HUES48 (cell line): Measurements from ENCODE around the gene UGT1A7.
"Not testable (repeated sequence)": the region's sequence is repeated elsewhere in the genome, so short reads cannot be mapped to it uniquely, and the experiment has no call there.

Experiments
- H3K27ac ChIP-seq: one replicate; pipeline ENCODE4 v1.7.0; 2013; ENCODE audit warnings: low read depth, low read length, inconsistent platforms
- H3K27me3 ChIP-seq: 2 replicates; pipeline ENCODE4 v1.6.1; 2013; ENCODE audit warnings: mild to moderate bottlenecking, low read length; ENCODE audit not compliant: control insufficient read depth, insufficient read depth
- H3K36me3 ChIP-seq: 2 replicates; pipeline ENCODE4 v1.6.1; 2013; ENCODE audit warnings: low read length; ENCODE audit not compliant: control insufficient read depth, insufficient read depth
- H3K4me1 ChIP-seq: 2 replicates; pipeline ENCODE4 v1.6.1; 2013; ENCODE audit warnings: mild to moderate bottlenecking, low read length; ENCODE audit not compliant: control insufficient read depth, insufficient read depth
- H3K4me3 ChIP-seq: 2 replicates; pipeline ENCODE4 v1.5.1; 2013; ENCODE audit warnings: mild to moderate bottlenecking, low read depth, low read length
- H3K9ac ChIP-seq: 2 replicates; pipeline ENCODE4 v1.6.1; 2013; ENCODE audit warnings: mild to moderate bottlenecking, low read depth, low read length, moderate library complexity
- H3K9me3 ChIP-seq: 2 replicates; pipeline ENCODE4 v1.6.1; 2013; ENCODE audit warnings: low read length; ENCODE audit not compliant: control insufficient read depth, insufficient read depth

The UGT1A7 gene

DNA sequence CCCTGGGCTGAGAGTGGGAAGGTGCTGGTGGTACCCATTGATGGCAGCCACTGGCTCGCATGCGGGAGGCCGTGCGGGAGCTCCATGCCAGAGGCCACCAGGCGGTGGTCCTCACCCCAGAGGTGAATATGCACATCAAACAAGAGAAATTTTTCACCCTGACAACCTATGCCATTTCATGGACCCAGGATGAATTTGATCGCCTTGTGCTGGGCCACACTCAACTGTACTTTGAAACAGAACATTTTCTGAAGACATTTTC lies 65.5 kb downstream of the UGT1A7 start:
- H3K27me3 ChIP-seq = no peaks in the 10 kb centered on the region
- no peak overlapping the region for H3K27ac ChIP-seq
- H3K9me3 ChIP-seq = peaks cover 32% of the 10 kb centered on the region
- H3K4me3 ChIP-seq = no peak overlapping the region
- no peaks in the 10 kb centered on the region for H3K36me3 ChIP-seq
- no peak overlapping the region for H3K9ac ChIP-seq
- no peaks in the 10 kb centered on the region for H3K4me1 ChIP-seq

DNA sequence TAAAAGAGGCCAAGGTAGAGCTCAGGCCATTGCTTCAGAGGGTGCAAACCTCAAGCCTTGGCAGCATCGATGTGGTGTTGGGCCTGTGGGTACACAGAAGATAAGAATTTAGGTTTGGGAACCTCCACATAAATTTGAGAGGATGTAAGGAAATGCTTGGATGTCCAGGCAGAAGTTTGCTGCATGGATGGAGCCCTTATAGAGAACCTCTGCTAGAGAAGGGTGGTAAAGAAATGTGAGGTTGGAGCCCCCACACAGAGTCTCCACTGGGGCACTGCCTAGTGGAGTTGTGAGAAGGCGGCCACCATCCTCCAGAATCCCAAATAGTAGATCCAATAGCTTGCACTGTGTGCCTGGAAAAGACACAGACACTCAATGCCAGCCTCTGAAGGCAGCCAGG lies 69.0 kb downstream of the UGT1A7 start:
- not testable (repeated sequence) for H3K27me3 ChIP-seq, H3K36me3 ChIP-seq, H3K27ac ChIP-seq, H3K9ac ChIP-seq, H3K4me1 ChIP-seq, H3K4me3 ChIP-seq
- H3K9me3 ChIP-seq = peaks cover 28% of the 10 kb centered on the region

DNA sequence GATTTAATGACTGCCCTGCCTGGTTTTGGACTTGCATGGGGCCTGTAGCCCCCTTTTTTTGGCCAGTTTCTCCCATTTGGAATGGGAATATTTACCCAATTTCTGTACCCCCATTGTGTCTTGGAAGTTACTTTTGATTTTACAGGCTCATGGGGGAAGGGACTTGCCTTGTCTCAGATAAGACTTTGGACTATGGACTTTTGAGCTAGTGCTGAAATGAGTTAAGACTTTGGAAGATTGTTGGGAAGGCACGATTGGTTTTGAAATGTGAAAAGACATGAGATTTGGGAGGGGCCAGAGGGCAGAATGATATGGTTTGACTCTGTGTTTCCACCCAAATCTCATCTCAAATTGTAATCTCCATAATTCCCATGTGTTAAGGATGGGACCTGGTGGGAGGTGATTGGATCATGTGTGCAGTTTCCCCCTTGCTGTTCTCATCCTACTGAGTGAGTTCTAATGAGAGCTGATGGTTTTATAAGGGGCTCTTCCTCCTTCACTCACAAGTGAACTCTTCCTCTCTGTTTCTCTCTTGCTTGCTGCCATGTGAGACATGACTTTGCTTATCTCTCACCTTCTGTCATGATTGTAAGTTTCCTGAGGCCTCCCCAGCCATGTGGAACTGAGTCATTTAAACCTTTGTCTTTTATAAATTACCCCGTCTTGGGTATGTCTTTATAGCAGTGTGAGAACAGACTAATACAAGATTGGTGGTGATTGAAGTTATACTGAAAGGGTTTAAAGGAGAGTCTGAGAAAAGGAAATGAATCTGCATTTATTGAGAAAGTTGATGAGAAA lies 69.7 kb downstream of the UGT1A7 start:
- not testable (repeated sequence) for H3K27me3 ChIP-seq, H3K36me3 ChIP-seq, H3K4me3 ChIP-seq, H3K9ac ChIP-seq, H3K27ac ChIP-seq, H3K4me1 ChIP-seq
- H3K9me3 ChIP-seq = peaks cover 28% of the 10 kb centered on the region

DNA sequence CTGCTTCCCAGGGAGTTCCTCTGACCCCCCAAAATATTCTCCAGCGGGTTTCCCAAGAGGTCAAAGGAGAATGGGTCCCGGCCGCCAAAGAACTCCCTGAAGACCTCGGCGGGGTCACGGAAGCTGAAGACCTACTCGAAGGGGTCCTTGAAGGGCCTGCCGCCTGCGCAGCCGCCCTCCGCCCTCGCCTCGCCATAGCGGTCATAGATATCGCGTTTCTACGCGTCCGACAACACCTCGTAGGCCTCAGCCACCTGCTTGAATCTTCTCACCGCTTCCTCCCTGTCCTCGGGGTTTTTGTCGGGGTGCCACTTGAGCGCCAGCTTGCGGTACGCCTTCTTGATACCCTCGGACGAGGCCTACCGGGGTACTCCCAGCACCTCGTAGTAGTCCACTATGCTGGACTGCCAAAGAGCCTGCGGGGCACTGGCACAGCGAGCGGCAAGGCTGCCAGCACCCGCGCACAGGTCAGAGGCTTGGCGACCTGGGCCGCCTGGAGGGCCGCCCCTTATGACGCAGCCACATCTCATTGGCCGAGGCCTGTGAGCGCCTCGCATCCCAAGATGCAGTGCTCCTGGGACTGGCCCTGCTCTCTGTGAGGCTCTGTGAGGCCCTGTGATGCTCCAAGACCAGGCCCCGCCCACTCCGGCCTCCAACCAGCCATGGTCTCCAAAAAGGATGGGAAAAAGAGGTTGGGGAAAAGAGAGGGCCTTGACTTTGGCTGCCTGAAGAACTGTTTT lies 73.3 kb downstream of the UGT1A7 start:
- Histone ChIP-seq H3K36me3 (no peaks in the 10 kb centered on the region), H3K9me3 (peaks cover 26% of the 10 kb centered on the region), H3K27ac (no peak overlapping the region), H3K9ac (no peak overlapping the region), H3K27me3 (no peaks in the 10 kb centered on the region), H3K4me3 (no peak overlapping the region), H3K4me1 (no peaks in the 10 kb centered on the region)

DNA sequence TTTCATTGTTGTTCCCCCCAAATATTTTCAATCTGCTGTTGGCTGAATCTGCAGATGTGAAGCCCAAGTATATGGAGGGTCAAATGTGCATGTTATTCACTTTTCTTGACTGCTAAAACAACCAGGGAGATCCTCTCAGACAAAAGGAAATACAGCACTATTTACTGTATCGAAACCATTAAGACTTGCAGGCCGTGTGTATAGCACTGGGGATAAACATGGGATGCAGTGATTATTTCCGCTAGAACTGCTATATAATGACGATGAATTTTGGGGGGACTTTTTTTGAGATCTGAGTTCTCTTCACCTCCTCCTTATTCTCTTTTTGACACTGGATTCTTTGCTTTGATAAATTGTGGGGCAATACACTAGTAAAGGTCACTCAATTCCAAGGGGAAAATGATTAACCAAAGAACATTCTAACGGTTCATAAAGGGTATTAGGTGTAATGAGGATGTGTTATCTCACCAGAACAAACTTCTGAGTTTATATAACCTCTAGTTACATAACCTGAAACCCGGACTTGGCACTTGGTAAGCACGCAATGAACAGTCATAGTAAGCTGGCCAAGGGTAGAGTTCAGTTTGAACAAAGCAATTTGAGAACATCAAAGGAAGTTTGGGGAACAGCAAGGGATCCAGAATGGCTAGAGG lies 74.9 kb downstream of the UGT1A7 start:
- no peak overlapping the region for H3K4me3 ChIP-seq
- no peaks in the 10 kb centered on the region for H3K4me1 ChIP-seq
- H3K9me3 ChIP-seq = peaks cover 21% of the 10 kb centered on the region
- no peak overlapping the region for H3K27ac ChIP-seq
- no peak overlapping the region for H3K9ac ChIP-seq
- H3K36me3 ChIP-seq = no peaks in the 10 kb centered on the region
- H3K27me3 ChIP-seq = no peaks in the 10 kb centered on the region

DNA sequence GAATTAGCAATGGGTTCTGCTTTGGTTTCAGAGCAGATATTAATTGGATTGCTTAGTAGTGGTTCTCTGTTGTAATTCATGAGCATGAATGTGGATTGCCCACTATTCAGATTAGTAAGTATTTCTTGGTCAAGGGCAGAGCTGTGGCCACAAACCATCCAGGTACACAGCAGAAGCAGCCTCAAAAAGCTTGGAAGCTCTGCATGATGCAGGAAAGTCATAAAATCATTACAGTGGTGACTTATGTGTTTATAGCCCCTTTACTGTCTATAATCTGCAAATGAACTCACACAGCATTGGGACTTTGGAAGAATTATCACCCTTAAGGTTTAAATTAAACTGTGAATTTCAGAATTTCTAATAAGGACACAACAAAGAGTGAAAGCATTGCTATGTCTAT lies 76.4 kb downstream of the UGT1A7 start:
- H3K9ac ChIP-seq = no peak overlapping the region
- H3K4me3 ChIP-seq = no peak overlapping the region
- H3K4me1 ChIP-seq = no peaks in the 10 kb centered on the region
- H3K36me3 ChIP-seq = no peaks in the 10 kb centered on the region
- peaks cover 19% of the 10 kb centered on the region for H3K9me3 ChIP-seq
- H3K27me3 ChIP-seq = no peaks in the 10 kb centered on the region
- H3K27ac ChIP-seq = no peak overlapping the region

DNA sequence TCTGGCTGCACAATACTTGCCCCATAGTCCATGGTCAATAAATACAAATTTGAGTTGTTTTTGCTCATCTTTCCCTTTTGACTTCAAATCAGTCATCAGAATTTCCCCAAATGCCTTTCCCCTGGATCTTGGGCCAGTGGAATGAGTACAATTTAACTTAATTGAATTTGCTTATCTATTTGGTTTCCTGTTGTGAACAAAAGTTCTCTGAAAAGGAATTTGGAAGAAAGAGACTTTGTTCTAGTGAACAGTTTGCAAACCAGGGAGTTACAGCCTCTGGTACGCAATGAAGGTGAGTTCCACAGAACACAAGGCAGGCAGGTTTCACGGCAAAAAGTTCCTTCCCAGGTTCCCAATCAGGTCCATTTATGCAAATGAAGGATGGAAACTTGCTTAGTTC lies 77.1 kb downstream of the UGT1A7 start:
- Histone ChIP-seq H3K27me3 (no peaks in the 10 kb centered on the region), H3K27ac (no peak overlapping the region), H3K4me1 (no peaks in the 10 kb centered on the region), H3K36me3 (no peaks in the 10 kb centered on the region), H3K9ac (no peak overlapping the region), H3K9me3 (peaks cover 15% of the 10 kb centered on the region), H3K4me3 (no peak overlapping the region)

DNA sequence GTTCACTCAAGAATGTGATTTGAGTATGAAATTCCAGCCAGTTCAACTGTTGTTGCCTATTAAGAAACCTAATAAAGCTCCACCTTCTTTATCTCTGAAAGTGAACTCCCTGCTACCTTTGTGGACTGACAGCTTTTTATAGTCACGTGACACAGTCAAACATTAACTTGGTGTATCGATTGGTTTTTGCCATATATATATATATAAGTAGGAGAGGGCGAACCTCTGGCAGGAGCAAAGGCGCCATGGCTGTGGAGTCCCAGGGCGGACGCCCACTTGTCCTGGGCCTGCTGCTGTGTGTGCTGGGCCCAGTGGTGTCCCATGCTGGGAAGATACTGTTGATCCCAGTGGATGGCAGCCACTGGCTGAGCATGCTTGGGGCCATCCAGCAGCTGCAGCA lies 78.3 kb downstream of the UGT1A7 start, which contains the start of gene UGT1A1:
Gene UGT1A1 (plus strand): TSS at position 228 of the 400 bp plus-strand sequence. CDS start 18 bp downstream, at position 246.
- no peak within 1 kb of the TSS for H3K27ac ChIP-seq
- no peaks in the 10 kb centered on the region for H3K36me3 ChIP-seq
- no peaks in the 10 kb centered on the region for H3K27me3 ChIP-seq
- peaks cover 15% of the 10 kb centered on the region; the same call in 1 of the 2 replicates for H3K9me3 ChIP-seq
- H3K4me3 ChIP-seq = no peak within 1 kb of the TSS
- H3K4me1 ChIP-seq = no peaks in the 10 kb centered on the region
- H3K9ac ChIP-seq = no peak within 1 kb of the TSS

DNA sequence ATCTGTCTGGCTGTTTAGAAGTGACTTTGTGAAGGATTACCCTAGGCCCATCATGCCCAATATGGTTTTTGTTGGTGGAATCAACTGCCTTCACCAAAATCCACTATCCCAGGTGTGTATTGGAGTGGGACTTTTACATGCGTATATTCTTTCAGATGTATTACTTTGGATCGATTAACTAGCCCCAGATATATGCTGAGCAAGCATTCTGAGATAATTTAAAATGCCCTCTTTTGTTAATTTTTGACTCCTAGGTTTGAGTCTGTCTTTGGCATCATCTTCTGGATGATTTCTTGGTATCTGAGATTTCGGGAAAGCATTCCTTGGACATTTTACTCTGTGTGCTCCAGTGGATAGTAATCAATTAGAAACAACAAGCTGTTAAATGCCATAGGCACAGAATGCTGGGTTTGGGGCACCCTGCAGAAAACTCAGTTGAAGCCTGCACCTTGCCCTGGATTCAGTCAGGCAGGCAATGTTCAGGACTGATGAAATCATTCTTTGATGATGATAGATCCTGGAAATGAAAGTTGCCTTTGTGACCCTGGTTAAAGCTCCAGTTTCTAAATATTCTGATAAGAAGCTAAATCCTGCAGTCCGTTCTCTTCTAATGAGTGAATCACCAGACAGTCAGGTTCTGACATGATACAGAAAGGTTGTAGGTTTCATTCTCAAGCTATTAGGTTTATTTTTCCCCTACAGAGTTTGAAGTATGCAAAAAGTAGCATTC lies 79.5 kb downstream of the UGT1A7 start:
- H3K27ac ChIP-seq = no peak overlapping the region
- no peaks in the 10 kb centered on the region for H3K4me1 ChIP-seq
- no peak overlapping the region for H3K4me3 ChIP-seq
- peaks cover 15% of the 10 kb centered on the region; the same call in 1 of the 2 replicates for H3K9me3 ChIP-seq
- no peaks in the 10 kb centered on the region for H3K36me3 ChIP-seq
- H3K27me3 ChIP-seq = no peaks in the 10 kb centered on the region
- no peak overlapping the region for H3K9ac ChIP-seq

DNA sequence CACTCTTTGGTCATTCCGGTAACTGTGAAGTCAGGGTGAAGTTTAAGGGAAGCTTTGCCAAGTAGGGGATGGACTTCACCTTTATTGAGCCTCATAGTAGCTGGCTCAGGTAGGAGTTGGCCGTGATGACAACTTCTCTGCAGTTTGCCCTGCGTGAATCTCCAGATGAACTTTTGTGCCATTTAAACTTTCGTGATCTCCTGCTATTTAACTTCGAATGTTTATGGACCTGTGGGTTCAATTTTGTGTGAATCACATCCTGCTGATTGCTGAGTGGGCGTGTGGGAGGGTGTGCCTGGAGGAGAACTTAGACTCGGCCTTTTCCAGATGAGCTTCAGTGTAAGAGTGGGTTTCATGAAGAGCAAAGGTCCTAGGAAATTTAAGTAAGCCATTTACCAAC lies 82.6 kb downstream of the UGT1A7 start:
- no peak overlapping the region for H3K9ac ChIP-seq
- H3K27ac ChIP-seq = no peak overlapping the region
- H3K4me1 ChIP-seq = no peaks in the 10 kb centered on the region
- H3K36me3 ChIP-seq = no peaks in the 10 kb centered on the region
- H3K9me3 ChIP-seq = 0 out of 2 replicates have a peak, but pooled peaks cover 7% of the 10 kb centered on the region
- no peak overlapping the region for H3K4me3 ChIP-seq
- no peaks in the 10 kb centered on the region for H3K27me3 ChIP-seq
